GM10266 (cell line): ENCODE measurements around the gene SERPINB11.

ENCODE experiments used
- DNase-seq: peaks from one replicate; pipeline ENCODE4 v3.0.0; 2012; ENCODE audit errors: extremely low spot score
- CTCF ChIP-seq: IDR thresholded peaks from 2 replicates; pipeline ENCODE4 v1.5.1; 2012; ENCODE audit warnings: mild to moderate bottlenecking, low read depth; ENCODE audit not compliant: control insufficient read depth, insufficient read depth; ENCODE audit errors: missing control alignments

Gene SERPINB11

GRCh38 chr18:63700501-63700900 lies 2.3 kb upstream of the SERPINB11 start:
- no peak for DNase-seq
- TF ChIP-seq CTCF, result no peak

GRCh38 chr18:63701952-63702351 lies 808 bp upstream of the SERPINB11 start:
- no peak for DNase-seq
- TF ChIP-seq CTCF, result no peak

GRCh38 chr18:63705401-63705800 lies 2.6 kb downstream of the SERPINB11 start:
- TF ChIP-seq CTCF, result no peak
- DNase-seq, result no peak

- no peak for TF ChIP-seq CTCF
- no peak for DNase-seq
Observed at GRCh38 chr18:63707816-63708215, 5.1 kb downstream of the SERPINB11 start.

GRCh38 chr18:63708650-63709049 lies 5.9 kb downstream of the SERPINB11 start:
- DNase-seq, result no peak
- no peak for TF ChIP-seq CTCF

GRCh38 chr18:63725682-63726480 lies 23.1 kb downstream of the SERPINB11 start:
- no peak for DNase-seq
- no peak for TF ChIP-seq CTCF

- no peak for DNase-seq
Observed at GRCh38 chr18:63730773-63731172, 28.0 kb downstream of the SERPINB11 start.

More at GRCh38 chr18:63730773-63731172, 28.0 kb downstream of the SERPINB11 start:
- TF ChIP-seq CTCF, result no peak
